Measurements from ENCODE around the gene FHDC1. TPM values are rescaled to one million over a fixed set of nuclear protein-coding genes. Genes with fewer than 3 reads are reported as not detected.
"Not testable (repeated sequence)": the region's sequence is repeated elsewhere in the genome, so short reads cannot be mapped to it uniquely, and the experiment has no call there.

The FHDC1 gene
- 5.6 TPM for polyA plus RNA-seq (ENCODE audit: insufficient read length)

GRCh38 chr4:152935631-152936445, at the start of gene FHDC1:
Gene FHDC1 (plus strand): TSS chr4:152936323. CDS start chr4:152943058, 6,735 bp downstream.
- no peak for DNase-seq (ENCODE audit: low read depth)

- DNase-seq (ENCODE audit: low read depth) = no peak
Observed at GRCh38 chr4:152887981-152888380, 48.1 kb upstream of the FHDC1 start.

GRCh38 chr4:152892974-152893373, 43.1 kb upstream of the FHDC1 start:
- DNase-seq (ENCODE audit: low read depth) = no peak

- DNase-seq (ENCODE audit: low read depth) = no peak
Observed at GRCh38 chr4:152894673-152895072, 41.5 kb upstream of the FHDC1 start.

GRCh38 chr4:152896811-152897210, 39.3 kb upstream of the FHDC1 start:
- no peak for DNase-seq (ENCODE audit: low read depth)

- DNase-seq (ENCODE audit: low read depth) = not testable (repeated sequence)
Observed at GRCh38 chr4:152898133-152898532, 38.0 kb upstream of the FHDC1 start.

GRCh38 chr4:152898606-152899005, 37.5 kb upstream of the FHDC1 start:
- DNase-seq (ENCODE audit: low read depth) = no peak

- no peak for DNase-seq (ENCODE audit: low read depth)
Observed at GRCh38 chr4:152900395-152900794, 35.7 kb upstream of the FHDC1 start.

- DNase-seq (ENCODE audit: low read depth) = no peak
Observed at GRCh38 chr4:152901205-152901604, 34.9 kb upstream of the FHDC1 start.

GRCh38 chr4:152903658-152904057, 32.5 kb upstream of the FHDC1 start:
- DNase-seq (ENCODE audit: low read depth) = no peak

GRCh38 chr4:152909901-152910300, 26.2 kb upstream of the FHDC1 start:
- DNase-seq (ENCODE audit: low read depth) = no peak

GRCh38 chr4:152910521-152910920, 25.6 kb upstream of the FHDC1 start:
- DNase-seq (ENCODE audit: low read depth) = no peak

- DNase-seq (ENCODE audit: low read depth) = no peak
Observed at GRCh38 chr4:152917543-152918395, 18.4 kb upstream of the FHDC1 start.

- DNase-seq (ENCODE audit: low read depth) = no peak
Observed at GRCh38 chr4:152919826-152920225, 16.3 kb upstream of the FHDC1 start.

GRCh38 chr4:152920768-152921167, 15.4 kb upstream of the FHDC1 start:
- DNase-seq (ENCODE audit: low read depth) = no peak

GRCh38 chr4:152921284-152921683, 14.8 kb upstream of the FHDC1 start:
- no peak for DNase-seq (ENCODE audit: low read depth)

GRCh38 chr4:152925851-152926250, 10.3 kb upstream of the FHDC1 start:
- no peak for DNase-seq (ENCODE audit: low read depth)

- no peak for DNase-seq (ENCODE audit: low read depth)
Observed at GRCh38 chr4:152926959-152927358, 9.2 kb upstream of the FHDC1 start.

- no peak for DNase-seq (ENCODE audit: low read depth)
Observed at GRCh38 chr4:152927737-152928136, 8.4 kb upstream of the FHDC1 start.

- DNase-seq (ENCODE audit: low read depth) = no peak
Observed at GRCh38 chr4:152928286-152928685, 7.8 kb upstream of the FHDC1 start.

- no peak for DNase-seq (ENCODE audit: low read depth)
Observed at GRCh38 chr4:152929888-152930287, 6.2 kb upstream of the FHDC1 start.

- DNase-seq (ENCODE audit: low read depth) = no peak
Observed at GRCh38 chr4:152935143-152935542, 980 bp upstream of the FHDC1 start.
